Effector memory CD8-positive, alpha-beta T cell (primary cell): ENCODE measurements around the gene BNC2.

Source experiments
- ATAC-seq: fragments of 150-1000 bp; cut with Tn5 transposase; replicated peaks from 2 replicates; pipeline ENCODE4 v1.10.0; 2021; ENCODE audit warnings: mild to moderate bottlenecking, moderate library complexity
- DNase-seq, 3 experiments: peaks; one replicate each; pipeline ENCODE4 v3.0.0; 2021
- H3K27ac Mint-ChIP-seq, 2 donors: one replicate each; pipeline ENCODE4 v1.8.0; 2022; ENCODE audit warnings: mild to moderate bottlenecking in 2 of 2, mixed read lengths in 2 of 2, moderate library complexity in 2 of 2
- H3K27me3 Mint-ChIP-seq, 2 donors: one replicate each; pipeline ENCODE4 v1.8.0; 2022; ENCODE audit warnings: mixed read lengths in 2 of 2
- H3K36me3 Mint-ChIP-seq: one replicate; pipeline ENCODE4 v1.8.0; 2022; ENCODE audit warnings: mild to moderate bottlenecking, moderate library complexity, mixed read lengths; ENCODE audit not compliant: insufficient read depth
- H3K4me1 Mint-ChIP-seq, 2 donors: one replicate each; pipeline ENCODE4 v1.8.0; 2022; ENCODE audit warnings: low read depth in 2 of 2, mixed read lengths in 2 of 2
- H3K4me3 Mint-ChIP-seq, 2 donors: one replicate each; pipeline ENCODE4 v1.8.0; 2022; ENCODE audit warnings: mild to moderate bottlenecking in 2 of 2, mixed read lengths in 2 of 2, moderate library complexity in 2 of 2
- H3K9me3 Mint-ChIP-seq, 2 donors: one replicate each; pipeline ENCODE4 v1.8.0; 2022; ENCODE audit warnings: mixed read lengths in 2 of 2

BNC2 gene

GRCh38 chr9:16384993-16385392 is 485.5 kb downstream of the BNC2 start:
- H3K36me3 Mint-ChIP-seq = no peaks in the 10 kb centered on the region

GRCh38 chr9:16377311-16377710 is 493.2 kb downstream of the BNC2 start:
- Mint-ChIP-seq H3K9me3 (peaks cover 11 to 12% of the 10 kb centered on the region in 2 donors), H3K36me3 (no peaks in the 10 kb centered on the region)
- ATAC-seq = no peak

More at GRCh38 chr9:16384993-16385392, 485.5 kb downstream of the BNC2 start:
- Mint-ChIP-seq H3K4me3 (no peak overlapping the region), H3K27me3 (no peaks in the 10 kb centered on the region), H3K27ac (no peak overlapping the region), H3K4me1 (no peaks in the 10 kb centered on the region), H3K9me3 (peaks cover 6 to 7% of the 10 kb centered on the region in 2 donors)
- ATAC-seq = no peak
- no peak for DNase-seq

GRCh38 chr9:16371306-16371705 is 499.2 kb downstream of the BNC2 start:
- H3K4me1 Mint-ChIP-seq = no peaks in the 10 kb centered on the region

More at GRCh38 chr9:16377311-16377710, 493.2 kb downstream of the BNC2 start:
- H3K4me3 Mint-ChIP-seq = no peak overlapping the region
- no peaks in the 10 kb centered on the region for H3K27me3 Mint-ChIP-seq
- no peak overlapping the region for H3K27ac Mint-ChIP-seq
- no peak for DNase-seq
- no peaks in the 10 kb centered on the region for H3K4me1 Mint-ChIP-seq

GRCh38 chr9:16370647-16371046 is 499.8 kb downstream of the BNC2 start:
- H3K9me3 Mint-ChIP-seq = peaks cover 16 to 31% of the 10 kb centered on the region in 2 donors
- DNase-seq (no peak), ATAC-seq (no peak)
- no peaks in the 10 kb centered on the region for H3K27me3 Mint-ChIP-seq
- no peaks in the 10 kb centered on the region for H3K36me3 Mint-ChIP-seq
- no peak overlapping the region for H3K4me3 Mint-ChIP-seq
- no peaks in the 10 kb centered on the region for H3K4me1 Mint-ChIP-seq
- no peak overlapping the region for H3K27ac Mint-ChIP-seq

More at GRCh38 chr9:16371306-16371705, 499.2 kb downstream of the BNC2 start:
- ATAC-seq (no peak), DNase-seq (no peak)
- Mint-ChIP-seq H3K9me3 (peaks cover 12 to 27% of the 10 kb centered on the region in 2 donors), H3K27ac (no peak overlapping the region), H3K36me3 (no peaks in the 10 kb centered on the region), H3K27me3 (no peaks in the 10 kb centered on the region), H3K4me3 (no peak overlapping the region)

GRCh38 chr9:16369427-16369826 is 501.0 kb downstream of the BNC2 start:
- H3K4me1 Mint-ChIP-seq = no peaks in the 10 kb centered on the region
- no peak overlapping the region for H3K27ac Mint-ChIP-seq
- ATAC-seq (no peak), DNase-seq (no peak)
- no peaks in the 10 kb centered on the region for H3K27me3 Mint-ChIP-seq
- H3K36me3 Mint-ChIP-seq = no peaks in the 10 kb centered on the region
- H3K9me3 Mint-ChIP-seq = peaks cover 16 to 41% of the 10 kb centered on the region in 2 donors
- no peak overlapping the region for H3K4me3 Mint-ChIP-seq

- Mint-ChIP-seq H3K4me1 (no peaks in the 10 kb centered on the region), H3K27ac (no peak overlapping the region), H3K27me3 (no peaks in the 10 kb centered on the region), H3K9me3 (peaks cover 16 to 34% of the 10 kb centered on the region in 2 donors), H3K4me3 (no peak overlapping the region), H3K36me3 (no peaks in the 10 kb centered on the region)
- DNase-seq (no peak), ATAC-seq (no peak)
Observed at GRCh38 chr9:16368237-16369087, 502.0 kb downstream of the BNC2 start.

GRCh38 chr9:16367605-16368231 is 502.8 kb downstream of the BNC2 start:
- Mint-ChIP-seq H3K9me3 (peaks cover 15 to 34% of the 10 kb centered on the region in 2 donors), H3K27me3 (no peaks in the 10 kb centered on the region), H3K36me3 (no peaks in the 10 kb centered on the region), H3K4me1 (no peaks in the 10 kb centered on the region), H3K4me3 (no peak overlapping the region), H3K27ac (no peak overlapping the region)
- no peak for DNase-seq
- ATAC-seq = no peak

GRCh38 chr9:16364347-16364746 is 506.1 kb downstream of the BNC2 start:
- Mint-ChIP-seq H3K36me3 (no peaks in the 10 kb centered on the region), H3K4me3 (no peak overlapping the region), H3K9me3 (peaks cover 10 to 21% of the 10 kb centered on the region in 2 donors)

GRCh38 chr9:16363916-16364315 is 506.6 kb downstream of the BNC2 start:
- Mint-ChIP-seq H3K27ac (no peak overlapping the region), H3K36me3 (no peaks in the 10 kb centered on the region), H3K9me3 (peaks cover 11 to 21% of the 10 kb centered on the region in 2 donors), H3K4me3 (no peak overlapping the region), H3K4me1 (no peaks in the 10 kb centered on the region), H3K27me3 (no peaks in the 10 kb centered on the region)
- no peak for DNase-seq
- no peak for ATAC-seq

More at GRCh38 chr9:16364347-16364746, 506.1 kb downstream of the BNC2 start:
- no peak for ATAC-seq
- Mint-ChIP-seq H3K4me1 (no peaks in the 10 kb centered on the region), H3K27me3 (no peaks in the 10 kb centered on the region), H3K27ac (no peak overlapping the region)
- no peak for DNase-seq

- no peak for ATAC-seq
- Mint-ChIP-seq H3K36me3 (no peaks in the 10 kb centered on the region), H3K27ac (no peak overlapping the region), H3K4me1 (no peaks in the 10 kb centered on the region), H3K4me3 (no peak overlapping the region), H3K9me3 (peaks cover 10 to 21% of the 10 kb centered on the region in 2 donors), H3K27me3 (no peaks in the 10 kb centered on the region)
- DNase-seq = no peak
Observed at GRCh38 chr9:16363073-16363781, 507.2 kb downstream of the BNC2 start.

GRCh38 chr9:16361939-16362338 is 508.5 kb downstream of the BNC2 start:
- H3K27me3 Mint-ChIP-seq = no peaks in the 10 kb centered on the region
- H3K36me3 Mint-ChIP-seq = no peaks in the 10 kb centered on the region
- H3K4me3 Mint-ChIP-seq = no peak overlapping the region
- no peaks in the 10 kb centered on the region for H3K4me1 Mint-ChIP-seq
- H3K27ac Mint-ChIP-seq = no peak overlapping the region
- H3K9me3 Mint-ChIP-seq = peaks cover 10 to 20% of the 10 kb centered on the region in 2 donors
- ATAC-seq (no peak), DNase-seq (no peak)

- no peak overlapping the region for H3K27ac Mint-ChIP-seq
- H3K9me3 Mint-ChIP-seq = peaks cover 4 to 12% of the 10 kb centered on the region in 2 donors
- H3K4me3 Mint-ChIP-seq = no peak overlapping the region
- no peaks in the 10 kb centered on the region for H3K27me3 Mint-ChIP-seq
- H3K4me1 Mint-ChIP-seq = no peaks in the 10 kb centered on the region
- ATAC-seq (no peak), DNase-seq (no peak)
- H3K36me3 Mint-ChIP-seq = no peaks in the 10 kb centered on the region
Observed at GRCh38 chr9:16361118-16361517, 509.4 kb downstream of the BNC2 start.

- no peaks in the 10 kb centered on the region for H3K27me3 Mint-ChIP-seq
Observed at GRCh38 chr9:16360247-16360646, 510.2 kb downstream of the BNC2 start.

More at GRCh38 chr9:16360247-16360646, 510.2 kb downstream of the BNC2 start:
- no peak overlapping the region for H3K4me3 Mint-ChIP-seq
- DNase-seq = no peak
- H3K36me3 Mint-ChIP-seq = no peaks in the 10 kb centered on the region
- H3K9me3 Mint-ChIP-seq = peaks cover 2 to 8% of the 10 kb centered on the region in 2 donors
- no peak overlapping the region for H3K27ac Mint-ChIP-seq
- no peak for ATAC-seq
- H3K4me1 Mint-ChIP-seq = no peaks in the 10 kb centered on the region
